ENCODE measurements around the gene VWA3A. TPM values are rescaled to one million over a fixed set of nuclear protein-coding genes. Genes with fewer than 3 reads are reported as not detected.
"Not testable (repeated sequence)": the region's sequence is repeated elsewhere in the genome, so short reads cannot be mapped to it uniquely, and the experiment has no call there.

VWA3A gene
- total RNA-seq (2014; rRNA removed; shearing (Covaris generic)) (not detected in 2 replicates), total RNA-seq (2022) (not detected in 2 replicates), Bru-seq, nascent RNA (percentile 14 among the genes with signal in this experiment), BruChase-seq, experiment 1, labeled RNA remaining after a 6-hour chase (percentile 13 among the genes with signal in this experiment), BruChase-seq, experiment 2, labeled RNA remaining after a 2-hour chase (percentile 17 among the genes with signal in this experiment)
- long read RNA-seq, result 0 reads

- no peaks in the 10 kb centered on the region for H4K20me1 ChIP-seq (ENCODE audit: insufficient read depth, low read length)
- POLR2A ChIA-PET, result no interaction called here
- H3K4me1 ChIP-seq (ENCODE audit: insufficient read depth, low read length, poor library complexity, severe bottlenecking), result no peaks in the 10 kb centered on the region
- no peak within 1 kb of the TSS for H3K27ac ChIP-seq (ENCODE audit: low read depth, low read length, poor library complexity, severe bottlenecking)
- no peak within 1 kb of the TSS for H3K4me2 ChIP-seq (ENCODE audit: low read length)
- no TSS peak for BruUV-seq (replicated peaks)
- intact Hi-C loops (cut with micrococcal nuclease; ENCODE audit: unreplicated experiment), result no loop called here
- no peak within 1 kb of the TSS for H3K4me3 ChIP-seq (ENCODE audit: low read depth, low read length, poor library complexity, severe bottlenecking)
- CTCF ChIA-PET (ENCODE audit: unreplicated experiment), result no interaction called here
- H3K79me2 ChIP-seq (ENCODE audit: insufficient read depth, low read depth, low read length), result no peaks in the 10 kb centered on the region
- H2AFZ ChIP-seq (ENCODE audit: low read length), result no peak within 1 kb of the TSS
- no peaks in the 10 kb centered on the region for H3K9me2 ChIP-seq (ENCODE audit: insufficient read depth, low read length)
- no peaks in the 10 kb centered on the region for H3K9me3 ChIP-seq (ENCODE audit: low read length)
- TF ChIP-seq EZH2phosphoT487 (IDR thresholded peaks at IDR 0.05; ENCODE audit: borderline replicate concordance, low read depth, low read length) (no peak), CTCF (conservative IDR thresholded peaks at IDR 0.05; ENCODE audit: low read length) (no peak)
- no peaks in the 10 kb centered on the region for H3K36me3 ChIP-seq (ENCODE audit: insufficient read depth, low read length)
- DNase-seq (ENCODE audit: low spot score), result no peak
These were observed at the start of gene VWA3A for GRCh38 chr16:22092143-22092933. TSS of gene VWA3A (plus strand) at chr16:22092541. CDS start at chr16:22092638, 97 bp downstream.

- H2AFZ ChIP-seq (ENCODE audit: low read length); H3K4me2 ChIP-seq (ENCODE audit: low read length); H3K9me2 ChIP-seq (ENCODE audit: insufficient read depth, low read length); H3K27ac ChIP-seq (ENCODE audit: low read depth, low read length, poor library complexity, severe bottlenecking); intact Hi-C loops (cut with micrococcal nuclease; ENCODE audit: unreplicated experiment); CTCF ChIA-PET (ENCODE audit: unreplicated experiment); BruUV-seq (replicated peaks); H3K9me3 ChIP-seq (ENCODE audit: low read length); H3K79me2 ChIP-seq (ENCODE audit: insufficient read depth, low read depth, low read length); DNase-seq (ENCODE audit: low spot score); H3K4me1 ChIP-seq (ENCODE audit: insufficient read depth, low read length, poor library complexity, severe bottlenecking); H3K4me3 ChIP-seq (ENCODE audit: low read depth, low read length, poor library complexity, severe bottlenecking); H3K36me3 ChIP-seq (ENCODE audit: insufficient read depth, low read length); H4K20me1 ChIP-seq (ENCODE audit: insufficient read depth, low read length): not testable (repeated sequence)
- POLR2A ChIA-PET, result interaction anchor here (0.6 kb wide), 1 partner anchor 210 kb away, joined by 3 read pairs; no protein-coding TSS in a partner anchor
These were observed 48.5 kb upstream of the VWA3A start for GRCh38 chr16:22043882-22044281.

GRCh38 chr16:22045888-22046287 lies 46.5 kb upstream of the VWA3A start:
- H3K27ac ChIP-seq (ENCODE audit: low read depth, low read length, poor library complexity, severe bottlenecking); H3K4me3 ChIP-seq (ENCODE audit: low read depth, low read length, poor library complexity, severe bottlenecking); DNase-seq (ENCODE audit: low spot score); POLR2A ChIA-PET; H3K9me2 ChIP-seq (ENCODE audit: insufficient read depth, low read length); H3K36me3 ChIP-seq (ENCODE audit: insufficient read depth, low read length); CTCF ChIA-PET (ENCODE audit: unreplicated experiment); BruUV-seq (replicated peaks); H3K4me1 ChIP-seq (ENCODE audit: insufficient read depth, low read length, poor library complexity, severe bottlenecking); intact Hi-C loops (cut with micrococcal nuclease; ENCODE audit: unreplicated experiment); H3K79me2 ChIP-seq (ENCODE audit: insufficient read depth, low read depth, low read length); H2AFZ ChIP-seq (ENCODE audit: low read length); H4K20me1 ChIP-seq (ENCODE audit: insufficient read depth, low read length); H3K9me3 ChIP-seq (ENCODE audit: low read length); H3K4me2 ChIP-seq (ENCODE audit: low read length): not testable (repeated sequence)
